HEK293 (cell line): ENCODE measurements around the gene IL12B.
"Not testable (repeated sequence)": the region's sequence is repeated elsewhere in the genome, so short reads cannot be mapped to it uniquely, and the experiment has no call there.

Source experiments
- CTCF ChIP-seq: fragments of 450-650 bp; formaldehyde crosslinking; IDR thresholded peaks from 2 replicates; pipeline ENCODE4 v1.5.1; 2016; ENCODE audit warnings: missing biosample characterization, missing genetic modification characterization
- REST ChIP-seq: fragments of 450-650 bp; formaldehyde crosslinking; IDR thresholded peaks from 2 replicates; pipeline ENCODE4 v1.5.1; 2016; ENCODE audit warnings: missing biosample characterization, missing genetic modification characterization
- SALL2 ChIP-seq: fragments of 450-650 bp; formaldehyde crosslinking; IDR thresholded peaks from 2 replicates; pipeline ENCODE4 v1.5.0; 2017; ENCODE audit warnings: missing biosample characterization, mild to moderate bottlenecking, missing genetic modification characterization, borderline replicate concordance
- SP3 ChIP-seq: fragments of 450-650 bp; formaldehyde crosslinking; IDR thresholded peaks from 2 replicates; pipeline ENCODE4 v1.5.1; 2016; ENCODE audit warnings: missing biosample characterization, missing genetic modification characterization
- TCF7L2 ChIP-seq: IDR thresholded peaks from 2 replicates; pipeline ENCODE4 v1.6.1; 2011; ENCODE audit warnings: low read depth, mild to moderate bottlenecking, inconsistent platforms, low read length, moderate library complexity, borderline replicate concordance
- WT1 ChIP-seq: fragments of 450-650 bp; formaldehyde crosslinking; IDR thresholded peaks from 2 replicates; pipeline ENCODE4 v1.5.1; 2016; ENCODE audit warnings: missing biosample characterization, missing genetic modification characterization
- ZBTB21 ChIP-seq: fragments of 450-650 bp; formaldehyde crosslinking; IDR thresholded peaks from 2 replicates; pipeline ENCODE4 v1.5.1; 2017; ENCODE audit warnings: missing biosample characterization, missing genetic modification characterization
- ZBTB7A ChIP-seq: fragments of 450-650 bp; formaldehyde crosslinking; IDR thresholded peaks from 2 replicates; pipeline ENCODE4 v1.5.1; 2016; ENCODE audit warnings: low read depth, missing biosample characterization, missing genetic modification characterization
- ZNF138 ChIP-seq: fragments of 450-650 bp; formaldehyde crosslinking; IDR thresholded peaks from 2 replicates; pipeline ENCODE4 v1.5.1; 2016; ENCODE audit warnings: missing biosample characterization, missing genetic modification characterization, borderline replicate concordance
- ZNF280D ChIP-seq: fragments of 450-650 bp; formaldehyde crosslinking; IDR thresholded peaks from 2 replicates; pipeline ENCODE4 v1.5.1; 2016; ENCODE audit warnings: missing biosample characterization, missing genetic modification characterization
- ZNF302 ChIP-seq: fragments of 450-650 bp; formaldehyde crosslinking; IDR thresholded peaks from 2 replicates; pipeline ENCODE4 v1.5.1; 2016; ENCODE audit warnings: missing biosample characterization, missing genetic modification characterization, low read depth
- ZNF404 ChIP-seq: fragments of 450-650 bp; formaldehyde crosslinking; IDR thresholded peaks from 2 replicates; pipeline ENCODE4 v1.5.1; 2017; ENCODE audit warnings: missing biosample characterization, missing genetic modification characterization

- not testable (repeated sequence) for TF ChIP-seq CTCF (tag by site-specific recombination); SALL2 (tag by site-specific recombination); WT1 (tag by site-specific recombination); ZNF280D (tag by site-specific recombination); TCF7L2; SP3 (tag by site-specific recombination); ZNF302 (tag by site-specific recombination); ZNF404 (tag by site-specific recombination); ZNF138 (tag by site-specific recombination); REST (tag by site-specific recombination); ZBTB7A; ZBTB21 (tag by site-specific recombination)
These were observed 28.1 kb downstream of the IL12B start for GRCh38 chr5:159301929-159302860.
